Activated CD8-positive, alpha-beta memory T cell treated with anti-CD3 and anti-CD28 coated beads for 24 hours (primary cell): ENCODE results near the gene HAUS7.

Experiments
- DNase-seq: peaks from one replicate; pipeline ENCODE4 v3.0.0-alpha.2; 2020

HAUS7 gene

DNA sequence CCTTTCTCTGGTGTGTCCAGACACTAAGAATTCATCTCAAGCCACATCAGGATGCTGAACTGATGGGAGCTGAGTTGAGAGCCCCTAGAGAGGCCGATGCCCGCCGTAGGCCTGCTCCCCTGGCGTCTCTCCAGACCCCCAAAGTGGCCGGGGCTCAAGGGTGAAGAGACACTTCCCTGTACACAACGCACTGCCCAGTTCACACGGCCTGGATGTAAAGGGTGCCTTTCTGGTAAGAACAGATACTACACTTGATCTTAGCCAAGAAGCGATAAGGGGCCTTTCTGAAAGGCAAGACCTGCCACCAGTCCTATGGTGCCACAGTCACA is 19.5 kb downstream of the HAUS7 start:
- DNase-seq = no peak

DNA sequence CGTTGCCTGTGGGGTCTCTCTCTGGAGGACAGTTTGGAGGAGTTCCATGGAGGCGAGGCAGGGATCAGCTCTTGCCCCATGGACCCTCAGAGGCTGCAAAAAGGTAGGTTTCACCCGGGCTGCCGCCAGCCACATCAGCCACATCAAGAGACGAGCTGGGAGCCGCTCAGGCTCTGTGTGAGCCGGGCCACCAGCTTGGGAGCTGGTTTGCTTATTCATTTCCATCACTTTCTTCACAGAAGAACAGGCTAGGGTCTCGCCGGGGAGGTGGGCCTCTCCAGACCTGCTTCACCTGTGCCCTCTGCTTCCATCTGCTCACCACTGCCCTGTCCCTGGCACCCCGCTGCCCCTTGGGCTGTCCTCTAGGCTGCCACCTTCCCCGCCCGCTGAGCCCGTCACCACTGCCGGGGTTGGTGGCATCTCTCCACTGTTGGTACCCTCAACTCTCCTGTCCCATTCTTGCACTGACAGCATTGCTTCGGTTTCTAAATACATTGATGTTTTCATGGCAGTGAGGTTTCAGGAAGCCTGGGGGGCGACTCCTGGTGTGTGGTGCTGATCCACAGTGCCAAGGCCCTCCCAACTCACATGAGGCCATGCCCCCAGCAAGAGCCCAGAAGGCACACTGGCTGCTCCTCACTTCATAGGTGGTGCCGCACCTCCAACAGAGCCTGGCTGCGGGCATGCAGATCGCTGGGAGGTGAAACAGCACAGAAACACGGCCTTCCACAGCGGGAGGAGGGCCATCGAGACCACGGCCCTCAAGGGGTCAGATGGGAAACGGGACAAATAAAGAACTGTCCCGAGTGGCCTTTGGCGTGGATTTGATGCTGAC is 20.0 kb downstream of the HAUS7 start:
- no peak for DNase-seq

- no peak for DNase-seq
These were observed 20.8 kb downstream of the HAUS7 start for GRCh38 chrX:153449368-153450113.

- DNase-seq = no peak
These were observed 21.6 kb downstream of the HAUS7 start for GRCh38 chrX:153448556-153449367.

- DNase-seq = no peak
These were observed 22.8 kb downstream of the HAUS7 start for GRCh38 chrX:153447581-153447960.

GRCh38 chrX:153446950-153447580 is 23.3 kb downstream of the HAUS7 start:
- no peak for DNase-seq

DNA sequence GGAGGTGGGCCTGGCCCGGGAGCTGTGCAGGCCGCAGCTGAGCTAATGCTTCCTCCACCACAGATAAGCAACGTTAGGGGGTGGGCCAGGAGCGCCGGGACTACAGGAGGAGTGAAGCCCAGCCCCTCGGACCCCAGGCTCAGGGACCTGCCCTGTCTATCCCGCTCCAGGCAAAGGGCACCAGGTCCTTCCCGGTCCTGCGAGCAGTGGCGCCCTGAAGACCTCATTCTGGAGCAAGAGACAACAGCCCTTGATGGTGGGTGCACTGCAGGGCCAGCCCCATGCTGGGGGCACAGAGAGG is 23.8 kb downstream of the HAUS7 start:
- DNase-seq = no peak

- no peak for DNase-seq
These were observed 24.3 kb downstream of the HAUS7 start, which contains the start of gene TREX2 for GRCh38 chrX:153445856-153446635. TSS of gene TREX2 (minus strand) at chrX:153446056. CDS start at chrX:153445430, 626 bp downstream.

DNA sequence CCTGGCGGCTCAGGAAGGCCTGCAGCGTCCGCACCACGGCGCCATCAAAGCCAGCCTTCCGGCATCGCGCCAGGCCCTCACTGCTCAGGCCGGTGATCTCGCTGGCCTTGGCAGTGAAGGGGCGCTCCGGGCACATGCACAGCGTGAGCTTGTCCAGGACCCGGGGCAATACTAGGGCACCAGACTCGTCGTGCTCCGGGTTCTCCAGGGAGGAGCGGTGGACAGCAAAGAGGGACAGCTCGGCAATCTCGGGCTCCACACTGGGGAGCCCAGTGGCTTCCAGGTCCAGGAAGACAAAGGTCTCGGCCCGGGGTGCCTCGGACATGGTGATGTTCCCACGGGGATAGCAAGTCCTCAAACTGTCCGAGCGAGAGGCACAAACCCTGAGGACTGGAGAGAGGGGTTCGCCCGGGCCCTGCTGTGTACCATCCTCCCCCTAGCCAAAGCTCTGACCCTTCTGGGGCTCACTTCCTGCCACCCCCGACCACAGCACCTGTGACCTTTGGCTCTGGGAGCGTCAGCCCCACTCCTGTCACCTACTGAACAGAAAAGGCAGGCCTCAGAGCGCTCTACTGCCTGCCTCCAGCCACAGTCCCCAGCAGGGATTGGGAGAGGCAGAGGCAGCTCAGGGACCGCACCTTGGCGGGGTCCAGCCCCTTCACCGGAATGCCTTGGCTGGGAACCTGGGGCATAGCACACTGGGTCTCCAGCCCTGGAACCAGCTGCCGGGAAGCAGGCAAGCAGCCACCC is 25.1 kb downstream of the HAUS7 start:
- DNase-seq = no peak

GRCh38 chrX:153444333-153445011 is 25.9 kb downstream of the HAUS7 start:
- DNase-seq = no peak

GRCh38 chrX:153443476-153444332 is 26.7 kb downstream of the HAUS7 start:
- no peak for DNase-seq

DNA sequence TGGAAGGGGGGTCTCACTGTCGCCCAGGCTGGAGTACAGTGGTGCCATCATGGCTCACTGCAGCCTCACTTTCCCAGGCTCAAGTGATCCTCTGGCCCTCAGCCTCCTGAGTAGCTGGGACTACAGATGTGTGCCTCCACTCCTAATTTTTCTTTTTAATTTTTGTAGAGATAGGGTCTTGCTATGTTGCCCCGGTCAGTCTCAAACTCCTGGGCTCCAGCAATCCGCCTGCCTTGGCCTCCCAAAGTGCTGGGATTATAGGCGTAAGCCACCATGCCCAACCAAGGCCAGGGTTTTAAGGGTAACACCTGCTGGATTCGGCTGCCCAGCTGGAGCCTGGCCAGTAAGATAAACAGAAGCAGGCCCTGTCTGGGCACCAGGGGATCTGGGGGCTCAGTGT is 27.9 kb downstream of the HAUS7 start:
- DNase-seq = no peak

DNA sequence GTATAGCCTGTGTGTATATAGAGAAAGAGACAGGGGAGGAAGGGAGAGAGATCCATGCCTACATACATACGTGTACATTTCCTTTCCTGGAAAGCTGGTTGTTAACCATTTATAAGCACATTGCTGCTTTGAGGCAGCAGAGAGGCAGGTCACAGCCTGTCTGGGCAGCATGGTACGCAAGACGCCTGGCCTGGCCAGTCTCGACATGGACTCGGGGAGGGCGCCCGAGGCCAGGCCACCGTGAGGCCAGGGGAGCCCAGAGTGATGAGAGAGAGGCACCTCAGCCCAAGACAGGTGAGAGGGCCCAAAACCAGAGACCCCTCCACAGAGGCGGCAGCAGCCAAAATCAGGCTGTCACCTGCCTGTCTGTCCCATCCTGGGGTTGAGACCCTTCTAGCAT is 28.4 kb downstream of the HAUS7 start:
- no peak for DNase-seq

- DNase-seq = no peak
These were observed 29.1 kb downstream of the HAUS7 start for GRCh38 chrX:153441296-153441695.

DNA sequence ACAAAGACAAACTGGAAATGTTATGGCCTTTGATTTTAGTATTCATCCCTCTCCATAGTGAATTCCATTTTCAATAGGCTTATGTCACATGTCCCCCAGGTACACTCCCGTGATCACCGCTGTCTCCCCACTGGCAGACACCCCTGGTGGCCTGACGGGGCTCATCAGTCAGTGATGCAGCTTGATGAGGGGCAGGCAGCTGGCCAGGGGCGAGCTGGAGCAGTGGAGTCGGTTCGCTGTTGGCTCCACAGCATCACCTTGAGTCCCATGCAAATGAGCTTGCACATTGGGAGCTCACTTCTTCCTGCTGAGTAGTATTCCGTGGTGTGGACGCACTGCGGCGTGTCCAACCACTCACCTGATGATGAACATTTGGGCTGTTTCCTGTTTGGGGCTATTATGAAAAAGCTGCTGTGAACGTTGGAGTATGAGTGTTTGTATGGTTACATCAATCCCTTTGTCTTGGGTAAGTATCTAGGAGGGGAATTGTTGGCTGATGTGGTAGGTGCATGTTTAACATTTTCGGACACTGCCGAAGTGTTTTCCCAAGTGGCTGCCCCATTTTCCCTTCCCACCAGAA is 29.7 kb downstream of the HAUS7 start:
- no peak for DNase-seq

DNA sequence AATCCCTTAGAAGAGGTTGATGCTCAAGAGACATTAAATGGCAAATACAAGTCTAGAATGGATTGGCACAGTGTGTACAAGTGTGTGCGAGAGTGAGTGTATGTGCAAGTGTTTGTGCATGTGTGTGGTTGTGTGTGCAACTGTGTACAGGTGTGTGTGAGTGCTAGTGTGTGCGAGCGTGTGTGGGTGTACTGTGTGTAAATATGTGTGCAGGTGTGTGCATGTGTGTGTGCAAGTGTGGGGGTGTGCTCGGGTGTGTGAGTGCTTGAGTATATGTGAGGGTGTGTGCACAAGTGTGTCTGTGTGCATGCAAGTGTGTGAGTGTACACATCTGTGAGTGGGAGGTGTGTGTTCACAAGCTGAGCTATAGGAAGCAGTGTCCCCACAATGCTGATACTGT is 30.4 kb downstream of the HAUS7 start:
- no peak for DNase-seq

DNA sequence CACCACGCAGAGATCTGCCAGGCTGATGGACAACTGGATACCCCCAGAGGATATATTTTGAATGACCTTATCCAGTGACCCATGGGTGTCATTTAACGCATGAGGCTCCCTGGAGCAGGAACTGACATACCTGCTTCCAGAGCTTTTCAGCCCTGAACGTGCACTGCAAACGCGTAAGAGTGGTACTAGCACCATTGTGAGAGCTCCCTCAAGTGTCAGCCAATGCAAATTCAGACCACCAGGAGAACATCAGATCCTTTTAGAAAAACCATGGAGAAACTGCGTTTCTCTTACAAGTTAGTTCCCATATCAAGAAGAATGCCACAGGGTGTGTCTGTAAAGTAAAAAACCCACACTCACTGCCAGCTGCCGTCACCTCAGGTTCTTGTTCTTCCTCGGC is 31.8 kb downstream of the HAUS7 start:
- DNase-seq = no peak

DNA sequence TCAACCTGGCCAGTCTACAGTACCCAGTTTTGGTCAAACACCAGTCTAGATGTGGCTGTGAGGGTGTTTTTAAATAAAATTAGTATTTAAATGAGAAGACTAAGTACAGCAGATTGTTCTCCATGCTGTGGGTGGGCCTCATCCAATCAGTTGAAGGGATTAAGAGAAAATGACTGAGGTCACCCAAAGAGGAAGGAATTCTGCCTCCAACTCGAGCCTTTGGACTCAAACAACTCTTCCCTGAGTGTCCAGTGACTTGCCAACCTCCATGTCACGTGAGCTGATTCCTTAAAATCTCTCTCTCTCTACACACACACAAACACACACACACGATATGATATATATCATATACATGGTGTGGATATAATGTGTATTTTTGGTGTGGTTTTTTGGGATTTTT is 34.5 kb downstream of the HAUS7 start:
- no peak for DNase-seq

GRCh38 chrX:153434801-153435200 is 35.6 kb downstream of the HAUS7 start:
- DNase-seq = no peak
